H1 (cell line): ENCODE measurements around the gene EXTL1.

Experiments
- CTCF ChIP-seq, 3 experiments: IDR thresholded peaks; 1 replicate in 2 of 3; 2 replicates in 1 of 3; pipeline versions ENCODE4 v1.5.1 to v1.6.1; 2011; ENCODE audit warnings: low read length in 3 of 3, mild to moderate bottlenecking in 3 of 3, inconsistent platforms in 2 of 3, low read depth in 1 of 3, moderate library complexity in 1 of 3; ENCODE audit not compliant: insufficient read depth in 1 of 3; ENCODE audit errors: control extremely low read depth in 1 of 3
- EZH2 ChIP-seq: fragments of 200-600 bp; sonication (generic); IDR thresholded peaks from 2 replicates; pipeline ENCODE4 v1.7.1; 2012; ENCODE audit warnings: low read depth, mild to moderate bottlenecking, moderate library complexity, low read length, inconsistent platforms; ENCODE audit not compliant: severe bottlenecking
- KDM1A ChIP-seq: fragments of 200-600, 300-600 bp; sonication (generic); IDR thresholded peaks from 2 replicates; pipeline ENCODE4 v1.7.1; 2016; ENCODE audit warnings: mild to moderate bottlenecking, low read length, borderline replicate concordance
- PHF8 ChIP-seq: fragments of 200-600 bp; sonication (generic); conservative IDR thresholded peaks from 2 replicates; pipeline ENCODE4 v1.7.1; 2012; ENCODE audit warnings: low read depth, mild to moderate bottlenecking, inconsistent platforms, low read length, moderate library complexity
- POLR2A ChIP-seq, 2 experiments: IDR thresholded peaks; 1 replicate in 1 of 2; 2 replicates in 1 of 2; pipeline ENCODE4 v1.6.1; 2011; ENCODE audit warnings: low read depth in 2 of 2, low read length in 2 of 2, mild to moderate bottlenecking in 2 of 2; ENCODE audit errors: control extremely low read depth in 1 of 2
- RAD21 ChIP-seq, 2 experiments: IDR thresholded peaks in 1 of 2; conservative IDR thresholded peaks in 1 of 2; 2 replicates each; pipeline ENCODE4 v1.6.1; 2011; ENCODE audit warnings: low read depth in 2 of 2, low read length in 2 of 2, improper control_type of control experiment in 1 of 2, inconsistent platforms in 1 of 2, mild to moderate bottlenecking in 1 of 2, moderate library complexity in 1 of 2
- RNF2 ChIP-seq: fragments of 200-900, 300-1000 bp; sonication (generic); IDR thresholded peaks from 2 replicates; pipeline ENCODE4 v1.7.1; 2016; ENCODE audit warnings: borderline replicate concordance, low read depth, mild to moderate bottlenecking, antibody characterized with exemption, low read length; ENCODE audit not compliant: poor library complexity, severe bottlenecking; ENCODE audit errors: missing control alignments
- SP1 ChIP-seq: IDR thresholded peaks from 2 replicates; pipeline ENCODE4 v1.6.1; 2011; ENCODE audit warnings: low read depth, low read length
- SP4 ChIP-seq: IDR thresholded peaks from 2 replicates; pipeline ENCODE4 v1.6.1; 2012; ENCODE audit warnings: low read length, inconsistent platforms
- USF2 ChIP-seq: IDR thresholded peaks from 2 replicates; pipeline ENCODE4 v1.6.1; 2011; ENCODE audit warnings: low read length, improper control_type of control experiment
- ZNF274 ChIP-seq: IDR thresholded peaks from 2 replicates; pipeline ENCODE4 v1.7.0; 2012; ENCODE audit warnings: low read length, borderline replicate concordance; ENCODE audit errors: extremely low read depth

GRCh38 chr1:26079960-26080814, 58.6 kb downstream of the EXTL1 start:
- no peak for TF ChIP-seq POLR2A (IDR thresholded peaks at IDR 0.05; ENCODE audit: control extremely low read depth in 1 of 2, low read depth in 2 of 2, low read length in 2 of 2)
- TF ChIP-seq CTCF (IDR thresholded peaks at IDR 0.05; ENCODE audit: control extremely low read depth in 1 of 3, insufficient read depth in 1 of 3, low read depth in 1 of 3, low read length in 3 of 3), result no peak
- no peak for TF ChIP-seq ZNF274
- no peak for TF ChIP-seq EZH2
- TF ChIP-seq PHF8, result no peak
- TF ChIP-seq RAD21 (IDR thresholded peaks at IDR 0.05 in 1 of 2, conservative IDR thresholded peaks at IDR 0.05 in 1 of 2; ENCODE audit: low read depth in 2 of 2, low read length in 2 of 2), result no peak
- TF ChIP-seq RNF2, result no peak
- no peak for TF ChIP-seq SP4
- no peak for TF ChIP-seq SP1
- no peak for TF ChIP-seq KDM1A
- TF ChIP-seq USF2, result no peak
